Measurements from ENCODE around the gene ZNF343. TPM values are rescaled to one million over a fixed set of nuclear protein-coding genes. Genes with fewer than 3 reads are reported as not detected.

ZNF343 gene
- total and polyA plus RNA-seq, 2 of the 8 experiments (the other 6 are each of a cell fraction or from before 2014, with no cell fraction given) = 1.8 to 5.0 TPM

- H2BK15ac ChIP-seq (ENCODE audit: low read length) = no peak overlapping the region
- no peak overlapping the region for H2BK120ac ChIP-seq (replicated peaks; ENCODE audit: low read depth, low read length)
- no peaks in the 10 kb centered on the region for H3K36me3 ChIP-seq (ENCODE audit: control insufficient read depth in 2 of 4, insufficient read depth in 4 of 4, low read length in 3 of 4)
- peak overlapping the region; percentile 47; the same call in 1 of the 2 replicates for H2AFZ ChIP-seq (ENCODE audit: low read length)
- H3K79me2 ChIP-seq (ENCODE audit: control insufficient read depth in 1 of 2, insufficient read depth in 2 of 2, low read length in 2 of 2) = no peaks in the 10 kb centered on the region
- no peak overlapping the region for H2BK12ac ChIP-seq (ENCODE audit: low read depth, low read length)
- no peak overlapping the region for H3K56ac ChIP-seq (replicated peaks; ENCODE audit: insufficient read length, low read depth, low read length)
- no peak overlapping the region for H3K9ac ChIP-seq (replicated peaks in 1 of 4; ENCODE audit: extremely low read depth in 1 of 4, low read depth in 3 of 4, low read length in 3 of 4)
- H3K9me3 ChIP-seq (ENCODE audit: insufficient read depth in 2 of 2, low read depth in 1 of 2, low read length in 1 of 2) = no peaks in the 10 kb centered on the region
- TF ChIP-seq CBX8 (IDR thresholded peaks at IDR 0.05; ENCODE audit: borderline replicate concordance, low read depth, low read length) (no peak), TBP (IDR thresholded peaks at IDR 0.05; ENCODE audit: low read depth, low read length) (no peak)
- TF ChIP-seq, protein P1, sequence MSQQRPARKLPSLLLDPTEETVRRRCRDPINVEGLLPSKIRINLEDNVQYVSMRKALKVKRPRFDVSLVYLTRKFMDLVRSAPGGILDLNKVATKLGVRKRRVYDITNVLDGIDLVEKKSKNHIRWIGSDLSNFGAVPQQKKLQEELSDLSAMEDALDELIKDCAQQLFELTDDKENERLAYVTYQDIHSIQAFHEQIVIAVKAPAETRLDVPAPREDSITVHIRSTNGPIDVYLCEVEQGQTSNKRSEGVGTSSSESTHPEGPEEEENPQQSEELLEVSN (IDR thresholded peaks at IDR 0.05) = peak; percentile 59
- TF ChIP-seq, protein P2, sequence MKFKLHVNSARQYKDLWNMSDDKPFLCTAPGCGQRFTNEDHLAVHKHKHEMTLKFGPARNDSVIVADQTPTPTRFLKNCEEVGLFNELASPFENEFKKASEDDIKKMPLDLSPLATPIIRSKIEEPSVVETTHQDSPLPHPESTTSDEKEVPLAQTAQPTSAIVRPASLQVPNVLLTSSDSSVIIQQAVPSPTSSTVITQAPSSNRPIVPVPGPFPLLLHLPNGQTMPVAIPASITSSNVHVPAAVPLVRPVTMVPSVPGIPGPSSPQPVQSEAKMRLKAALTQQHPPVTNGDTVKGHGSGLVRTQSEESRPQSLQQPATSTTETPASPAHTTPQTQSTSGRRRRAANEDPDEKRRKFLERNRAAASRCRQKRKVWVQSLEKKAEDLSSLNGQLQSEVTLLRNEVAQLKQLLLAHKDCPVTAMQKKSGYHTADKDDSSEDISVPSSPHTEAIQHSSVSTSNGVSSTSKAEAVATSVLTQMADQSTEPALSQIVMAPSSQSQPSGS (IDR thresholded peaks at IDR 0.05; ENCODE audit: low read length) = no peak
- H3K4me2 ChIP-seq (ENCODE audit: insufficient read depth in 1 of 2, low read depth in 2 of 2, low read length in 2 of 2) = peak overlapping the region; percentile 76 to 81
- 0 out of 2 replicates have a peak overlapping the region, but pooled peaks have one; percentile 78 for H3K18ac ChIP-seq (ENCODE audit: extremely low read depth, low read length)
- POLR2A ChIA-PET (ENCODE audit: partially characterized antibody) = interaction anchor here (0.7 kb wide), 1 partner anchor 95 kb away, joined by 3 read pairs; no protein-coding TSS in a partner anchor
- H2AK5ac ChIP-seq (ENCODE audit: low read depth, low read length) = no peak overlapping the region
- no peak overlapping the region for H3K4ac ChIP-seq (replicated peaks; ENCODE audit: insufficient read length, low read depth, low read length)
- H3K4me3 ChIP-seq (ENCODE audit: extremely low read depth in 1 of 4, insufficient read depth in 2 of 4, low read depth in 3 of 4, low read length in 4 of 4) = peak overlapping the region; percentile 27 to 69 (median 40); a peak in 7 of 8 replicates
- H2BK5ac ChIP-seq (ENCODE audit: low read depth, low read length) = no peak overlapping the region
- no peak overlapping the region for H3K27ac ChIP-seq (ENCODE audit: low read depth, low read length)
- H3K23ac ChIP-seq (ENCODE audit: insufficient read length) = no peak overlapping the region
- H4K91ac ChIP-seq (replicated peaks; ENCODE audit: insufficient read length, low read length) = no peak overlapping the region
- no peak for FAIRE-seq
- no peaks in the 10 kb centered on the region for H3K79me1 ChIP-seq (ENCODE audit: low read depth, low read length)
- DNase-seq (ENCODE audit: low read depth in 1 of 2, low spot score in 2 of 2) = no peak
- H3K27me3 ChIP-seq (replicated peaks in 1 of 4; ENCODE audit: control insufficient read depth in 3 of 4, extremely low read depth in 1 of 4, insufficient read depth in 3 of 4, low read length in 3 of 4) = peaks cover 25 to 33% (median 31%) of the 10 kb centered on the region in 4 experiments
- H4K5ac ChIP-seq (ENCODE audit: insufficient read length, low read depth, low read length) = no peak overlapping the region
- 43% methylated on average over 22 of the region's 22 CpGs; no CpG with 5 or more reads in 1 of the 2 experiments for WGBS, 2 experiments (ENCODE audit: extremely low coverage in 1 of 2, insufficient coverage in 1 of 2, insufficient read length in 1 of 2, insufficient replicate concordance in 2 of 2, low coverage in 1 of 2, low lambda C conversion rate in 2 of 2, missing lambda C conversion rate in 1 of 2)
- no peak overlapping the region for H2BK20ac ChIP-seq (ENCODE audit: low read length)
- no peak overlapping the region for H4K8ac ChIP-seq (ENCODE audit: extremely low read depth, insufficient read depth, low read length)
- H3K23me2 ChIP-seq (ENCODE audit: low read depth, low read length) = peaks cover 7% of the 10 kb centered on the region; the same call in 1 of the 2 replicates
- H3K4me1 ChIP-seq (replicated peaks in 1 of 4; ENCODE audit: control insufficient read depth in 3 of 4, insufficient read depth in 4 of 4, low read length in 3 of 4) = peaks cover 0 to 3% (median 1%) of the 10 kb centered on the region in 4 experiments; a peak in 3 of 7 replicates
- CTCF ChIA-PET (ENCODE audit: partially characterized antibody) = interaction anchor here (0.9 kb wide), 1 partner anchor 36 kb away, joined by 3 read pairs; no protein-coding TSS in a partner anchor
- no peaks in the 10 kb centered on the region for H4K20me1 ChIP-seq (replicated peaks in 1 of 2; ENCODE audit: control insufficient read depth in 1 of 2, insufficient read depth in 2 of 2, low read length in 2 of 2)
- H3K14ac ChIP-seq (ENCODE audit: insufficient read length) = no peak overlapping the region
Measured at GRCh38 chr20:2557873-2558580, 49.3 kb upstream of the ZNF343 start.

Data from H1 (cell line).